ENCODE data around the gene SAMD4A. TPM values are rescaled to one million over a fixed set of nuclear protein-coding genes. Genes with fewer than 3 reads are reported as not detected.

Gene SAMD4A
- total RNA-seq, 2 donors from 2014 or later: 1.9 to 8.0 TPM

DNA sequence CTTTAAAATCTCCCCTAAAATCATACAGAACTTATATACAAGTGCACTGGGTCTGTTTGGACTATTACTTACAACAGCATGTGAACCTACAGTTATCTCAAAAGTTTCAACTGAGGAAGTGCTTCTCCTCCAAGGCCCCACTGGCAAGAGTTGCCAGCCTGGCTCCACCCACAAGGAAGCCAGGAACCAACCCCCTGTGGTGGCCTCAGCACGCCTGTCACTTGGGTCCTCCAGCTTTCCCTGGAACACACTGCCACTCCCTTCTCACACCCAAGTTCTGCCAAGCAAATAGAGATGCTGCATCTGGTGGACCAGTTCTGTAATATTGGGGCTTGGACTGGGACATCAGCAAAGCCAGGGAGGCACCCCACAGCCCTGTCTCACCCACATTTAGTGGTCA, 220.3 kb downstream of the SAMD4A start:
- 92% methylated on average over 1 of the region's 1 CpG; no CpG with 5 or more reads in 1 of the 2 experiments for WGBS, 2 experiments (ENCODE audit: insufficient coverage in 1 of 2, insufficient read length in 1 of 2)
- TF ChIP-seq, protein P1, sequence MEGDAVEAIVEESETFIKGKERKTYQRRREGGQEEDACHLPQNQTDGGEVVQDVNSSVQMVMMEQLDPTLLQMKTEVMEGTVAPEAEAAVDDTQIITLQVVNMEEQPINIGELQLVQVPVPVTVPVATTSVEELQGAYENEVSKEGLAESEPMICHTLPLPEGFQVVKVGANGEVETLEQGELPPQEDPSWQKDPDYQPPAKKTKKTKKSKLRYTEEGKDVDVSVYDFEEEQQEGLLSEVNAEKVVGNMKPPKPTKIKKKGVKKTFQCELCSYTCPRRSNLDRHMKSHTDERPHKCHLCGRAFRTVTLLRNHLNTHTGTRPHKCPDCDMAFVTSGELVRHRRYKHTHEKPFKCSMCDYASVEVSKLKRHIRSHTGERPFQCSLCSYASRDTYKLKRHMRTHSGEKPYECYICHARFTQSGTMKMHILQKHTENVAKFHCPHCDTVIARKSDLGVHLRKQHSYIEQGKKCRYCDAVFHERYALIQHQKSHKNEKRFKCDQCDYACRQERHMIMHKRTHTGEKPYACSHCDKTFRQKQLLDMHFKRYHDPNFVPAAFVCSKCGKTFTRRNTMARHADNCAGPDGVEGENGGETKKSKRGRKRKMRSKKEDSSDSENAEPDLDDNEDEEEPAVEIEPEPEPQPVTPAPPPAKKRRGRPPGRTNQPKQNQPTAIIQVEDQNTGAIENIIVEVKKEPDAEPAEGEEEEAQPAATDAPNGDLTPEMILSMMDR (conservative IDR thresholded peaks at IDR 0.05): no peak
- H3K27me3 ChIP-seq (ENCODE audit: control insufficient read depth, insufficient read depth, low read length, poor library complexity, severe bottlenecking): no peaks in the 10 kb centered on the region
- Mint-ChIP-seq H3K9me3 (no peaks in the 10 kb centered on the region), H3K27ac (no peak overlapping the region), H3K4me3 (no peak overlapping the region), H3K36me3 (ENCODE audit: low read depth) (no peaks in the 10 kb centered on the region), H3K27me3 (ENCODE audit: insufficient read depth) (no peaks in the 10 kb centered on the region), H3K4me1 (peaks cover 4% of the 10 kb centered on the region)
- no peaks in the 10 kb centered on the region for H3K36me3 ChIP-seq (ENCODE audit: control insufficient read depth, insufficient read depth, low read length)
- H3K4me1 ChIP-seq (ENCODE audit: control insufficient read depth, insufficient read depth, low read length): no peaks in the 10 kb centered on the region
- H3K27ac ChIP-seq (ENCODE audit: low read depth, low read length): no peak overlapping the region
- H3K4me3 ChIP-seq (ENCODE audit: low read length): no peak overlapping the region
- peak; percentile 46 for DNase-seq
- no peaks in the 10 kb centered on the region for H3K9me3 ChIP-seq (ENCODE audit: control insufficient read depth, low read length)
- H3K9ac ChIP-seq (ENCODE audit: extremely low read depth, low read length, poor library complexity, severe bottlenecking): no peak overlapping the region

DNA sequence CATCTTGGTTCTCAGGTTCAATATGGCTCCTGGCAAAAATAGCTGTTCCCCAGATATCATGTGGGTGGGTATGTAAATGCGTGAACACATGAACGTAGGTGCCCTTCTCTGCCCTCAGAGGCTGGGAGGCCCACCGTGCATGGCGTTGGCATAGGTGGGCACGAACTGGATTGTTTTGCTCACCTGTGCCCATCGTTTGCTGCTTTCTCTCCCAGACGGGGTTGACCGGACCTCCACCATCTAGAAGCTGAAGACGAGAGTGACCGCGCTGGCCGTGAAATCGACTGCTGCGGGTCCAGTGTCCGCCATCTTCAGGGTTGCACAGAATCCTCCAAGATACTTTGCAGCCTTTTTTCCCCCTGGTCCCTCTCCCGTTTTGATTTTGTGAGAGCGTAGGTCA, 221.8 kb downstream of the SAMD4A start:
- TF ChIP-seq, protein P1 (conservative IDR thresholded peaks at IDR 0.05): no peak
- H3K36me3 Mint-ChIP-seq (ENCODE audit: low read depth): no peaks in the 10 kb centered on the region
- H3K27ac Mint-ChIP-seq: no peak overlapping the region
- DNase-seq: peak; percentile 20
- no peaks in the 10 kb centered on the region for H3K27me3 ChIP-seq (ENCODE audit: control insufficient read depth, insufficient read depth, low read length, poor library complexity, severe bottlenecking)
- H3K9me3 Mint-ChIP-seq: no peaks in the 10 kb centered on the region
- H3K27ac ChIP-seq (ENCODE audit: low read depth, low read length): no peak overlapping the region
- no peaks in the 10 kb centered on the region for H3K9me3 ChIP-seq (ENCODE audit: control insufficient read depth, low read length)
- WGBS, 2 experiments (ENCODE audit: insufficient coverage in 1 of 2, insufficient read length in 1 of 2): 93 to 97% methylated on average over 16 to 17 of the region's 17 CpGs
- H3K4me1 ChIP-seq (ENCODE audit: control insufficient read depth, insufficient read depth, low read length): no peaks in the 10 kb centered on the region
- no peaks in the 10 kb centered on the region for H3K36me3 ChIP-seq (ENCODE audit: control insufficient read depth, insufficient read depth, low read length)
- peaks cover 4% of the 10 kb centered on the region for H3K4me1 Mint-ChIP-seq
- H3K27me3 Mint-ChIP-seq (ENCODE audit: insufficient read depth): no peaks in the 10 kb centered on the region
- no peak overlapping the region for H3K4me3 Mint-ChIP-seq
- no peak overlapping the region for H3K4me3 ChIP-seq (ENCODE audit: low read length)
- no peak overlapping the region for H3K9ac ChIP-seq (ENCODE audit: extremely low read depth, low read length, poor library complexity, severe bottlenecking)

- Mint-ChIP-seq H3K27ac (no peak overlapping the region), H3K9me3 (no peaks in the 10 kb centered on the region), H3K27me3 (ENCODE audit: insufficient read depth) (no peaks in the 10 kb centered on the region), H3K4me1 (peaks cover 4% of the 10 kb centered on the region), H3K36me3 (ENCODE audit: low read depth) (no peaks in the 10 kb centered on the region), H3K4me3 (no peak overlapping the region)
- H3K4me1 ChIP-seq (ENCODE audit: control insufficient read depth, insufficient read depth, low read length): no peaks in the 10 kb centered on the region
- no peak overlapping the region for H3K4me3 ChIP-seq (ENCODE audit: low read length)
- H3K36me3 ChIP-seq (ENCODE audit: control insufficient read depth, insufficient read depth, low read length): no peaks in the 10 kb centered on the region
- TF ChIP-seq, protein P1 (conservative IDR thresholded peaks at IDR 0.05): no peak
- H3K27me3 ChIP-seq (ENCODE audit: control insufficient read depth, insufficient read depth, low read length, poor library complexity, severe bottlenecking): no peaks in the 10 kb centered on the region
- no peaks in the 10 kb centered on the region for H3K9me3 ChIP-seq (ENCODE audit: control insufficient read depth, low read length)
- H3K27ac ChIP-seq (ENCODE audit: low read depth, low read length): no peak overlapping the region
- no peak overlapping the region for H3K9ac ChIP-seq (ENCODE audit: extremely low read depth, low read length, poor library complexity, severe bottlenecking)
- peak; percentile 8 for DNase-seq
- 91 to 93% methylated on average over 4 to 5 of the region's 5 CpGs for WGBS, 2 experiments (ENCODE audit: insufficient coverage in 1 of 2, insufficient read length in 1 of 2)
Measured at GRCh38 chr14:54789166-54789565, 222.2 kb downstream of the SAMD4A start.
